ENCODE data around the gene COLGALT1.
"Not testable (repeated sequence)": the region's sequence is repeated elsewhere in the genome, so short reads cannot be mapped to it uniquely, and the experiment has no call there.

The COLGALT1 gene

GRCh38 chr19:17562561-17562960, 7.1 kb downstream of the COLGALT1 start:
- DNase-seq, result no peak

- no peak for DNase-seq
Measured at GRCh38 chr19:17564781-17565180, 9.3 kb downstream of the COLGALT1 start.

- no peak for DNase-seq
Measured at GRCh38 chr19:17565611-17566010, 10.2 kb downstream of the COLGALT1 start.

GRCh38 chr19:17567940-17568339, 12.5 kb downstream of the COLGALT1 start:
- DNase-seq, result no peak

- not testable (repeated sequence) for DNase-seq
Measured at GRCh38 chr19:17570291-17570690, 14.8 kb downstream of the COLGALT1 start.

- DNase-seq, result no peak
Measured at GRCh38 chr19:17570791-17571190, 15.3 kb downstream of the COLGALT1 start.

GRCh38 chr19:17572638-17573037, 17.2 kb downstream of the COLGALT1 start:
- no peak for DNase-seq

- no peak for DNase-seq
Measured at GRCh38 chr19:17575871-17576757, 20.7 kb downstream of the COLGALT1 start.

- peak; percentile 24 for DNase-seq
Measured at GRCh38 chr19:17576758-17577456, 21.5 kb downstream of the COLGALT1 start.

GRCh38 chr19:17577457-17578097, 22.1 kb downstream of the COLGALT1 start:
- DNase-seq, result no peak

- DNase-seq, result peak; percentile 36
Measured at GRCh38 chr19:17579661-17580244, 24.3 kb downstream of the COLGALT1 start.

- DNase-seq, result no peak
Measured at GRCh38 chr19:17580470-17581144, 25.2 kb downstream of the COLGALT1 start.

GRCh38 chr19:17581211-17581874, 25.9 kb downstream of the COLGALT1 start:
- DNase-seq, result no peak

GRCh38 chr19:17582613-17583012, 27.2 kb downstream of the COLGALT1 start:
- no peak for DNase-seq

- no peak for DNase-seq
Measured at GRCh38 chr19:17584132-17584531, 28.7 kb downstream of the COLGALT1 start.

- not testable (repeated sequence) for DNase-seq
Measured at GRCh38 chr19:17585395-17585794, 29.9 kb downstream of the COLGALT1 start.

- no peak for DNase-seq
Measured at GRCh38 chr19:17590866-17591265, 35.4 kb downstream of the COLGALT1 start.

- DNase-seq, result not testable (repeated sequence)
Measured at GRCh38 chr19:17594296-17594695, 38.8 kb downstream of the COLGALT1 start.

GRCh38 chr19:17598063-17598462, 42.6 kb downstream of the COLGALT1 start:
- DNase-seq, result not testable (repeated sequence)

- no peak for DNase-seq
Measured at GRCh38 chr19:17598953-17599352, 43.5 kb downstream of the COLGALT1 start.

GRCh38 chr19:17599780-17600179, 44.3 kb downstream of the COLGALT1 start:
- no peak for DNase-seq

- no peak for DNase-seq
Measured at GRCh38 chr19:17601683-17602082, 46.2 kb downstream of the COLGALT1 start.

Measured in fibroblast of skin of back (primary cell).